Activated CD4-positive, alpha-beta T cell treated with anti-CD3 and anti-CD28 coated beads, Interleukin-2, amount 10 ng/mL, durations not matched to agents 7 days and 5 days (primary cell): Measurements from ENCODE around the gene MLPH. TPM values are rescaled to one million over a fixed set of nuclear protein-coding genes. Genes with fewer than 3 reads are reported as not detected.

ENCODE experiments used
- CTCF ChIA-PET: fragments of 350-600 bp; sonication (Branson Sonifier 250); formaldehyde crosslinking; loops from one replicate; lab custom pipeline; 2021; ENCODE audit warnings: antibody characterized with exemption; lab: Charles Lee
- POLR2A ChIA-PET: fragments of 350-600 bp; sonication (Branson Sonifier 250); formaldehyde crosslinking; loops from one replicate; lab custom pipeline; 2021; ENCODE audit warnings: antibody characterized with exemption; lab: Charles Lee
- DNase-seq: peaks from one replicate; pipeline ENCODE4 v3.0.0-alpha.2; 2020
- H3K27ac Mint-ChIP-seq: one replicate; pipeline ENCODE4 v1.8.0; 2021; ENCODE audit warnings: mild to moderate bottlenecking, moderate library complexity, mixed read lengths
- H3K27me3 Mint-ChIP-seq: one replicate; pipeline ENCODE4 v1.8.0; 2021; ENCODE audit warnings: mixed read lengths
- H3K36me3 Mint-ChIP-seq: one replicate; pipeline ENCODE4 v1.8.0; 2021; ENCODE audit warnings: low read depth, mixed read lengths
- H3K4me1 Mint-ChIP-seq: one replicate; pipeline ENCODE4 v1.8.0; 2021; ENCODE audit warnings: mixed read lengths
- H3K4me3 Mint-ChIP-seq: one replicate; pipeline ENCODE4 v1.8.0; 2021; ENCODE audit warnings: mild to moderate bottlenecking, moderate library complexity, mixed read lengths
- H3K9me3 Mint-ChIP-seq: one replicate; pipeline ENCODE4 v1.8.0; 2021; ENCODE audit warnings: mixed read lengths
- total RNA-seq, 2 experiments: library from RNA; stranded (reverse); gene quantifications; one replicate each; pipeline ENCODE4 v1.2.3, GENCODE V29; 2021

MLPH gene, protein sequence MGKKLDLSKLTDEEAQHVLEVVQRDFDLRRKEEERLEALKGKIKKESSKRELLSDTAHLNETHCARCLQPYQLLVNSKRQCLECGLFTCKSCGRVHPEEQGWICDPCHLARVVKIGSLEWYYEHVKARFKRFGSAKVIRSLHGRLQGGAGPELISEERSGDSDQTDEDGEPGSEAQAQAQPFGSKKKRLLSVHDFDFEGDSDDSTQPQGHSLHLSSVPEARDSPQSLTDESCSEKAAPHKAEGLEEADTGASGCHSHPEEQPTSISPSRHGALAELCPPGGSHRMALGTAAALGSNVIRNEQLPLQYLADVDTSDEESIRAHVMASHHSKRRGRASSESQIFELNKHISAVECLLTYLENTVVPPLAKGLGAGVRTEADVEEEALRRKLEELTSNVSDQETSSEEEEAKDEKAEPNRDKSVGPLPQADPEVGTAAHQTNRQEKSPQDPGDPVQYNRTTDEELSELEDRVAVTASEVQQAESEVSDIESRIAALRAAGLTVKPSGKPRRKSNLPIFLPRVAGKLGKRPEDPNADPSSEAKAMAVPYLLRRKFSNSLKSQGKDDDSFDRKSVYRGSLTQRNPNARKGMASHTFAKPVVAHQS
- not detected for total RNA-seq

DNA sequence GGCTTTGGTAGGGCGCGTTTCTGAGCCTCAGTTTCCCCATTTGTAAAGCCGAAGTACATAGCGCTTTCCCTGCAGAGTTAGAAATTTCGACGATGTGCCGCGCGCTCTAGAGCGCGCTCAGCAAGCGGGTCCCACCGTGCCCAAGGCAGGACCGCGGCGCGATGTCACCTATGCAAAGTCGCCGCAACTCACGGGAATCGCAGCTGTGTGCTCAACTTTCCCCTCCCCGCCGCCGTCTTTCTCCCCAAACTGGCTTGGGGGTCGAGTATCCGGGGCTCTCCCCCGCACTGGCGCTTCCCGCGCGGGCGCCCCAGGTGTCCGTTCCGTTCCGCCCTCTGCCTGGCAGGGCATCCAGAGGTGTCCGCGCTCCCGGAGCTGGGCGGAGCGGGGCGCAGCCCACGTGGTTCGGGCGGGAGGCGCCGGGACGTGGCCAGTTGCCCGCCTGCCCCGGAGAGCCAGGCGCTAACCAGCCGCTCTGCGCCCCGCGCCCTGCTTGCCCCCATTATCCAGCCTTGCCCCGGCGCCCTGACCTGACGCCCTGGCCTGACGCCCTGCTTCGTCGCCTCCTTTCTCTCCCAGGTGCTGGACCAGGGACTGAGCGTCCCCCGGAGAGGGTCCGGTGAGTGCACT lies at the start of gene MLPH:
Gene MLPH (plus strand): TSS at position 433 of the 630 bp plus-strand sequence. CDS start 6,176 bp downstream, outside the sequence.
- Mint-ChIP-seq H3K4me1 (no peaks in the 10 kb centered on the region), H3K27ac (no peak within 1 kb of the TSS), H3K36me3 (no peaks in the 10 kb centered on the region), H3K27me3 (peaks cover 40% of the 10 kb centered on the region), H3K4me3 (no peak within 1 kb of the TSS), H3K9me3 (peaks cover 14% of the 10 kb centered on the region)
- CTCF ChIA-PET, result interaction anchor here (1.5 kb wide), 1 partner anchor 12 kb away, joined by 3 read pairs; no protein-coding TSS in a partner anchor
- no peak for DNase-seq
- POLR2A ChIA-PET, result no interaction called here

DNA sequence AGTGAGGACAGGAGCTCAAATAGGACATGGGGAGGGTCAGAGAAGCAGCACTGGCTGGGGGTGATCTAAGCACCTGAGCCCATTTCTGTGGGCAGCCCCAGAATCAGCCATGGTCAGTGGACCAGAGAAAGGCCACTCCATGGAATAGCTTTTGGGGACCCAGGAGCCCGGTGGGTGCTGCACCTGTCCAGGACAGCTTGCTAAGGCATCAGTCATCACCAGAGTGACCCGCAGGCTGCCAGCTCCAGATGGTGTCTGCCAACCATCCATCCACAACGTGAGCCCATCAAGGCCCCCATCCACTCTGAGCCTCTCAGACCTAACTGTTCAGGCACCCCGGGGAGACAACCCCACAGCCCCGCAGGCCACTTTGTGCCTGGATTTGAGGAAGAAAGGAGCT lies 49.5 kb upstream of the MLPH start:
- no peak overlapping the region for H3K27ac Mint-ChIP-seq
- POLR2A ChIA-PET, result no interaction called here
- peaks cover 3% of the 10 kb centered on the region for H3K36me3 Mint-ChIP-seq
- no peaks in the 10 kb centered on the region for H3K27me3 Mint-ChIP-seq
- peaks cover 4% of the 10 kb centered on the region for H3K9me3 Mint-ChIP-seq
- H3K4me3 Mint-ChIP-seq, result no peak overlapping the region
- CTCF ChIA-PET, result interaction anchor here (1.1 to 1.6 kb wide), 3 partner anchors 9 to 39 kb away, joined by 3 to 5 read pairs (median 3); no protein-coding TSS in a partner anchor
- no peak for DNase-seq
- peaks cover 86% of the 10 kb centered on the region for H3K4me1 Mint-ChIP-seq

DNA sequence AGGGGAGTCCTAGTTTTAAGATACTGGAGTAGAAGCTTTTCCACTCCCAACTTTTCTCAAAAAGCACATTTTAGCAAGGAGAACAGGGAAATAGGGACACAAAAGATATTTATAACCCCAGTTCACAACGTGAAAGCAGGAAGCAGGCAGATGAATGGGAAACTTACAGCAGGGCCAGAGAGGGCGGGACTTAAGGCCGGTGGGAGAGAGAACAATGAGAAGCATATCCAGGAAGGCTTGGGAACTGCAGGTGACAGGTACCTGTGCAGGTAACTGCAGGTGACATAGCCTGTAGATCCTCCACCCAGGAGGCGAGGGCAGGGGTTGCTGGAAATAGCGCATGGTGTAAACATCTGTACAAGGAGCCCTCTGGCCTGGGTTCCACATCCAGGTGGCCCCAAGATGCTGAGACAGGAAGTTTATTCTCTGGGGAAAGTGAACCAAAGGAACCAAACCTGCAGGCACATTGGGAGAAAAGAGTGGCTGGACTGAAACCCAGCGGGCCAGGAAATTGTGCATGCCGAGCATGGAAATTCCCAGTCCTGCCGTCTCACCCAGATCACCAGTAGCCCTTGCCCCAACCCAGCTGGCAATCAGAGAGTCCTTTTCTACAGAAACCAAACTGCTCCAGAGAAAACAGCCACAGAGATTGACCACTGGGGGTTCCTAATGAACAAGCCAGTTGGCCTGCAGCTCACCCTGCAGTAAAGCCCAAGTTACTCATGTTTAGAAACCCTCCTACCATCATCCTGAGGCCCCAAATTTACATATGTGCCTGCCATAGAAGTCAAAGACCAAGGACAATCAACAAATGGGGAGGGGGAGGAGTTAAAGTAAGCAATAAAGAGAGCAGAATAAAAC lies 48.7 kb upstream of the MLPH start:
- Mint-ChIP-seq H3K36me3 (peaks cover 3% of the 10 kb centered on the region), H3K4me3 (no peak overlapping the region), H3K9me3 (peaks cover 4% of the 10 kb centered on the region), H3K4me1 (peaks cover 83% of the 10 kb centered on the region), H3K27ac (no peak overlapping the region), H3K27me3 (no peaks in the 10 kb centered on the region)
- POLR2A ChIA-PET, result no interaction called here
- CTCF ChIA-PET, result interaction anchor here (0.5 to 1.6 kb wide), 4 partner anchors 10 to 327 kb away, joined by 3 to 5 read pairs (median 4); no protein-coding TSS in a partner anchor
- no peak for DNase-seq

DNA sequence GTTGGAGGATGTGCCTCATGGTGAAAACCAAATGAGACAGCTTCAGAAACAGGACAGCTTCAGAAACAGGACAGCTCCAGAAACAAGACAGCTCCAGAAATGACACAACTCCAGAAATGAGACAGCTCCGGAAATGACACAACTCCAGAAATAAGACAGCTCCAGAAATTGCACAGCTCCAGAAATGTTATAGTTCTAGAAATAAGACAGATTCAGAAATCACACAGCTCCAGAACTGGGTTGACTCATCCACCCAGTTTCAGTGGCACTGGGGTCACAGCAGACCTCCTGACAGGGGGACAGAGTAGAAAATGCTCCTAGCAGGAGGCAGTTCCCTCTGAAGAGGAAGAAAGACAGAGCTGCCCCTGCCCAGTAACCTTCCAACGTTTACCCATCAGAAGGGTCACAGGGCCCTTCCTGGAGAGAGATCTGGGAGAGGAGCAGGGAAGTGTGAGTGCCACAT lies 46.2 kb upstream of the MLPH start:
- peak; percentile 24 for DNase-seq
- Mint-ChIP-seq H3K27me3 (no peaks in the 10 kb centered on the region), H3K36me3 (peaks cover 3% of the 10 kb centered on the region), H3K9me3 (peaks cover 4% of the 10 kb centered on the region), H3K4me3 (no peak overlapping the region), H3K4me1 (peaks cover 57% of the 10 kb centered on the region), H3K27ac (peak overlapping the region; percentile 38)
- ChIA-PET POLR2A (interaction anchor here (0.6 to 1.3 kb wide), 2 partner anchors 11 to 140 kb away, joined by 3 read pairs; no protein-coding TSS in a partner anchor), CTCF (interaction anchor here (1.3 to 1.7 kb wide), 4 partner anchors 11 to 35 kb away, joined by 4 to 7 read pairs (median 4); no protein-coding TSS in a partner anchor)

DNA sequence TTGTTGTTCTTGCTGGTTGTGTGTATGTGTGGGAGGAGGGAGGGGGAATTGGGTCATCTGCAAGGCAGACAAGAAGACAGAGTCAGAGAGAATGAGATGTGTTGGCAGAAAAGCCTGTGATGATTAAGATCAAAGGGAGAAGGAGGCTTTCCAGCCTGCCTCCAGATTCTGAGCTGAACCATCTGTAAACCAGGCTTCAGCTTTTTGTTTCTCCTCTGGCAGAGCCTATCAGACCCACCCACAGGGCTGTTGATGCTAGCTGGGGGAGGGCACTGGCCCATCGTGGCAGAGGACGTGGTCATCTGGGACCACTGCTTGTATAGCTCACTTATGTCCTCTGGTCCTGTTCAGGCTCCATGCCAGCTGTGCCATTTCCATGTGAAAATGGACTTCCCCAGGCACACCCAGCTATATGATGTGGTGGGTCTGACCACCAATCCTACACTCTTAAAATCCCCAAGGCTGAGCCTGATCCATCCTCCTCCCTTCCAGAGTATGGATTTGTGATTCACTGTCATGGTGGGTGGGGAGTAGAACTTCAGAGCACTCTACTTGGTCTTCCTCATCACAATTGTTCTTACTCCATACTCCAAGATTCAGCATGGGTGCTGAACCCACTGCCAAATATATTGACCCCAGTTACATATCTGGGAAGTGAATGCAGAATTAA lies 45.3 kb upstream of the MLPH start:
- ChIA-PET CTCF (interaction anchor here (0.7 to 1.7 kb wide), 7 partner anchors 9 to 39 kb away, joined by 3 to 7 read pairs (median 4); no protein-coding TSS in a partner anchor), POLR2A (interaction anchor here (1.3 kb wide), 1 partner anchor 12 kb away, joined by 3 read pairs; no protein-coding TSS in a partner anchor)
- Mint-ChIP-seq H3K9me3 (peaks cover 4% of the 10 kb centered on the region), H3K4me1 (peaks cover 49% of the 10 kb centered on the region), H3K27me3 (no peaks in the 10 kb centered on the region), H3K36me3 (peaks cover 2% of the 10 kb centered on the region), H3K4me3 (no peak overlapping the region), H3K27ac (peak overlapping the region; percentile 20)
- DNase-seq, result peak; percentile 36

DNA sequence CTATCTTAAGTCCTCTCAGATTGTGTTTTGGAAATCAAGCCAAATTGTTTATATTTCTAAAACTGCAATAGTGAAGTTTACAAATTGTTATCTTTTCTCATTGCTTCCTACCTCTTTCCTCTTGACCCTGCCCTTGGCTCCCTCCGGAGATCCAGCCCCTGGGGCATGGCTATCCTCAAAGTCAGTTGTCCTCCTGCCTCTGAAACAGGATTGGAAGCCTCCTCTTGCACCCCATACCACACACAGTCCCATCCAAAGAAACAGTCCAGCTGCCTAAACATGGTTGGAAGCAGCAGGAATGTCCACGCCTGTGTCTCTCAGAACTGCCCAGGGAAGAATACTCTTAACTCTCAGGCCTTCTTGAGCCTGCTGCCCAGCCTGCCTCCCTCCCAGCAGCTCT lies 43.0 kb upstream of the MLPH start:
- DNase-seq, result no peak
- H3K9me3 Mint-ChIP-seq, result peaks cover 4% of the 10 kb centered on the region
- ChIA-PET CTCF (interaction anchor here (0.6 kb wide), 1 partner anchor 22 kb away, joined by 3 read pairs; no protein-coding TSS in a partner anchor), POLR2A (no interaction called here)
- H3K4me1 Mint-ChIP-seq, result peaks cover 35% of the 10 kb centered on the region
- peaks cover 2% of the 10 kb centered on the region for H3K36me3 Mint-ChIP-seq
- H3K27ac Mint-ChIP-seq, result no peak overlapping the region
- no peak overlapping the region for H3K4me3 Mint-ChIP-seq
- H3K27me3 Mint-ChIP-seq, result no peaks in the 10 kb centered on the region

DNA sequence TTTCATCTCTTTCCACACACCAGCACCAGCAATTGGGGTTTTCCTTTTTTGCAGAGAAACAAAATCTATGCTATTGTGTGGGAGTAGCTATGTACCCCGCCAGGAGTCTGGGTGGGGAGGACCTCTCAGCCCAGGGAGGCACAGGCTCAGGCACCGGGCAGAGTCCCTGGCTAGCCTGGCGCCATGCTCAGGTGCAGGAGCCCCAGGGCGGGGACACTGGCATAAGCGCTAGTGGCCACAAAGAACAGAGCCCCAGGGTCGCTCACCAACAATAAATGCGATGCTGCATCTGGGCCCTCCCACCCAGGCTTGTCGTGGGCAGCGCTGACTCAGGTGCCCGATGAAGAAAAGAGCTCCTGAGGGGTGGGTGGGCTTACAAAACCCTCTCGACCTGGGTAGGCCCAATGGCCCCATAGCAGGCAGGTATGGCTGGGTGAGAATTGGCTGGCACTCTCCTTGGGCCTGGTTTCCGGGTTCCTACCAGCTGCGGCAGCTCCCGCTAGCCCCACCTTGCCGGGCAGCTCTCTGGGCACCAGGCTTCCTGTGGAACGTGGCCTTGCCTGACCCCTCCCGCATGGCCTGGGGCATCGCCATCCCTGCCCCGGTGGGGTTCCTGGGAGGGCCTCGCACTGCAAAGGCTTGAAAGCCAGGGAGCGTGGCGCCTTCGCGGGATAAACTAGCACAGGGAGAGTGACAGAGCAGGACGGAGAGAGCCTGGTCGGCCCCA lies 41.3 kb upstream of the MLPH start:
- ChIA-PET POLR2A (no interaction called here), CTCF (interaction anchor here (0.5 kb wide), 1 partner anchor 125 kb away, joined by 3 read pairs; no protein-coding TSS in a partner anchor)
- no peaks in the 10 kb centered on the region for H3K9me3 Mint-ChIP-seq
- H3K4me3 Mint-ChIP-seq, result no peak overlapping the region
- no peaks in the 10 kb centered on the region for H3K27me3 Mint-ChIP-seq
- peaks cover 22% of the 10 kb centered on the region for H3K4me1 Mint-ChIP-seq
- no peaks in the 10 kb centered on the region for H3K36me3 Mint-ChIP-seq
- DNase-seq, result no peak
- H3K27ac Mint-ChIP-seq, result no peak overlapping the region

DNA sequence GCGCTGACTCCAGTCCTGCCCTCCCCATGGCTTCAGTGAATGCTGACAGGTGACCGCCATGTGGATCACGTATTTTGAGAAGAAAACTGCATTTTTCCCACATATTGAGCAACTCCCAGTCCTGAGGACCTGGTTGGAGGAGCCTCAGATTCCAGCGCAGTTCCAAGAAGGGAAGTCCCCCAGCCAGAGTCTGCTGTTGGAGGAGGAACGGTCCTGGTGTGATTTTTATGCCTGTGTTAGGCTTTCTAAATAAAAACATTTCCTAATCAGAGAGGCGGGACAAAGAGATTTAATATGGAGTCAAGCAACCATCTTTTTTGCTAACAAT lies 40.7 kb upstream of the MLPH start:
- H3K27me3 Mint-ChIP-seq, result no peaks in the 10 kb centered on the region
- POLR2A ChIA-PET, result no interaction called here
- H3K36me3 Mint-ChIP-seq, result no peaks in the 10 kb centered on the region
- CTCF ChIA-PET, result no interaction called here
- H3K4me1 Mint-ChIP-seq, result peaks cover 17% of the 10 kb centered on the region
- DNase-seq, result no peak
- no peak overlapping the region for H3K27ac Mint-ChIP-seq
- H3K9me3 Mint-ChIP-seq, result peaks cover 3% of the 10 kb centered on the region
- no peak overlapping the region for H3K4me3 Mint-ChIP-seq

DNA sequence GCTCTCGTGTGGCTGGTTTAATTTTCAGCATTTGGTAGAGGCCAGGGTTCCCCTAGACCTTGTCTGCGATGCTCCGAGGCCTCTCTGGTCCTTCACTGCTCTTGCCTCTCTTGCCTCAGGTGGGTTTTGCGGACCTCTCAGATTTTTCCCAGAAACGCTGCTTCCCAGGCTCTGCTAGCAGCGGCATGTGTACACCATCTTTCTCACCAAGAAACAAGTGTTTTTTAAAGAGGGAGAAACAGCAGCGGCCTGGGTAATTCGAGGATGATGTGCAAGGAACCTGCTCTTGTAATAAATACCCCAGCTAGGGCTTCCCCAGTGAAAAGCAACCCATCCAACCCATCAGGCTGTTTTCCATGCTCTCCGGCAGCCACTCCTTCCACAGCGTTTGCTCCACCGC lies 39.6 kb upstream of the MLPH start:
- Mint-ChIP-seq H3K36me3 (no peaks in the 10 kb centered on the region), H3K4me1 (peaks cover 5% of the 10 kb centered on the region), H3K4me3 (no peak overlapping the region), H3K27ac (no peak overlapping the region), H3K9me3 (peaks cover 3% of the 10 kb centered on the region), H3K27me3 (no peaks in the 10 kb centered on the region)
- CTCF ChIA-PET, result no interaction called here
- no peak for DNase-seq
- POLR2A ChIA-PET, result no interaction called here

DNA sequence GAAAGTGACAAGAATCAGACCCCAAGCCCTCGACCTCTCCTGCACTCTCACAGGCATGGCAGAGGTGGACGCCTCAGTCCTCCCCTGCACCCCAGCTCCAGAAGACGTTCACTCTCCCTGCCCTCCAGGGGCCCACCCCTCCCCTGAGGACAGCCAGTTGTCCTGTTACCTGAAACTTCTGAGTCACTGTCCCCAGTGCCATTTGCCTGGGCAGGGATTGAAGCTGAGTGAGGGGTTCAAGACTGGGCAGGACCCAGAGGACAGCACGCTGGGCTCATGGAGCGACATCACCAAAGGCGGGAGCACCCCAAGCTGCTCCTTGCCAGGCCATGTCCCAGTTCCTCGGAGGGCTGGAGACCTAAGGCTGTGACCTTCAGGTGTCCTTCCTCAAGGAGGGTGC lies 38.9 kb upstream of the MLPH start:
- no peak overlapping the region for H3K27ac Mint-ChIP-seq
- no peak overlapping the region for H3K4me3 Mint-ChIP-seq
- no peaks in the 10 kb centered on the region for H3K36me3 Mint-ChIP-seq
- no peak for DNase-seq
- no peaks in the 10 kb centered on the region for H3K27me3 Mint-ChIP-seq
- no peaks in the 10 kb centered on the region for H3K4me1 Mint-ChIP-seq
- H3K9me3 Mint-ChIP-seq, result peaks cover 3% of the 10 kb centered on the region
- POLR2A ChIA-PET, result interaction anchor here (0.7 kb wide), 1 partner anchor 14 kb away, joined by 5 read pairs; no protein-coding TSS in a partner anchor
- CTCF ChIA-PET, result interaction anchor here (1.3 kb wide), 1 partner anchor 124 kb away, joined by 3 read pairs; no protein-coding TSS in a partner anchor

DNA sequence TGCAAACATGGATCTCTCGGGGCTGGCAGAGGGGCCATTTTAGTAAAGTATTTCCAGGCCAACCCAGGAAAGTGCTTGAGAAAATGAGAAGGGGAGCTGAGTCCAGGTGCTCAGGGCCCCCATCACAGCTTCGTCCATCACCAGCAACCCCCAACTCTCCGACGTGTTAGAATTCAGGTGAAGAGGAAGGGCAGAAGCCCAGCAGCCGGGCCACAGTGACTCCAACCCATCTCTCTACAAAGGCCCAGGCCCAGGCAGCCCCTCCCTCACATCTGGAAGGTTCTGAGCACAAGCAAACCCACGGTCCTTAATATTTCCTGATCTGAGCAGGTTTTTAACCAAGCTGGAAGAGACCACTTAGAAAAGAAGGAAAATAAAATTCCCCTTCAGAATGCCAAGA lies 38.4 kb upstream of the MLPH start:
- Mint-ChIP-seq H3K4me1 (no peaks in the 10 kb centered on the region), H3K4me3 (no peak overlapping the region), H3K36me3 (no peaks in the 10 kb centered on the region), H3K9me3 (peaks cover 3% of the 10 kb centered on the region), H3K27me3 (no peaks in the 10 kb centered on the region), H3K27ac (no peak overlapping the region)
- POLR2A ChIA-PET, result interaction anchor here (0.7 kb wide), 1 partner anchor 14 kb away, joined by 5 read pairs; no protein-coding TSS in a partner anchor
- CTCF ChIA-PET, result interaction anchor here (1.3 kb wide), 1 partner anchor 124 kb away, joined by 3 read pairs; no protein-coding TSS in a partner anchor
- no peak for DNase-seq
